Hepatocyte (in vitro differentiated cells): ENCODE results near the gene CFAP410.

Experiments
- EZH2 ChIP-seq: fragments of 200-600 bp; sonication (generic); IDR thresholded peaks from 2 replicates; pipeline ENCODE4 v1.6.1; 2016; ENCODE audit warnings: antibody characterized with exemption, mild to moderate bottlenecking, borderline replicate concordance
- TF ChIP-seq, protein P1 (sequence below): fragments of 200-600 bp; sonication (generic); IDR thresholded peaks from 2 replicates; pipeline ENCODE4 v1.5.1; 2016; ENCODE audit warnings: antibody characterized with exemption, mild to moderate bottlenecking; ENCODE audit not compliant: poor library complexity

DNA sequence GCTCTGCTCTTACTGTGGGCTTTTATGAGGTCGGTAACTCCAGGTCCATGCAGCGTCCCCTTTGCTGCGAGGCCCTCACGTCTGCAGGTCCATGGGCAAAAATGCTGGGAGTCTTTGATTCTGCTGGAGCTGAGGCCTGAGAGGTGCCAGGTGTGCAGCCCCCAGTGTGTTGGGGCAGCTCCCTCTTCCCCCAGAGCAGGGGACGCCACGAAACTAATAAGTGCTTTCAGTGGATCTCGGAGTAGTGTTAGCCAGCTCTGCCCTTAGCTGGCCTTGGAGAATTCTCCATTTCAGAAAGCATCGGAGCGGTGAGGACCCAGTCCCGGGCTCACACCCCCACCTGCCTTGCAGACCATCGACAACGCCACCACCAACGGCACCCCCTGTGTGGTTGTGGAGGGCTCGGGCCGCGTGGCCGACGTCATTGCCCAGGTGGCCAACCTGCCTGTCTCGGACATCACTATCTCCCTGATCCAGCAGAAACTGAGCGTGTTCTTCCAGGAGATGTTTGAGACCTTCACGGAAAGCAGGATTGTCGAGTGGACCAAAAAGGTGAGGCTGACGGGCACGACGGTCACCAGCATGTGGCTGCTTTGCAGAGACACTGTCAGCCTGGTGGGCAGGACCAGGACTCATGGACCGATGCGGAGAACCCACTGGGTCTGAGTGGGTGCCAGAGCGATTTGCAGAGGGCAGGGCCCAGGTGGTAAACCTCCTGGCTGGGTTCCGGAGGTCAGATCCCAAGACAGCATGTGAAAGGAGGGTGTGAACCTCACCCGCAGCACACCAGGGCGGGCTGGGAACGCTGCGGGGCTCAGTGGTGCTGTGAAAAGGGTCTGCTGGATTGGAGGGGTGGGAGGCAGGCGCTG lies 39.7 kb upstream of the CFAP410 start:
- no peak for TF ChIP-seq EZH2
- TF ChIP-seq, protein P1, sequence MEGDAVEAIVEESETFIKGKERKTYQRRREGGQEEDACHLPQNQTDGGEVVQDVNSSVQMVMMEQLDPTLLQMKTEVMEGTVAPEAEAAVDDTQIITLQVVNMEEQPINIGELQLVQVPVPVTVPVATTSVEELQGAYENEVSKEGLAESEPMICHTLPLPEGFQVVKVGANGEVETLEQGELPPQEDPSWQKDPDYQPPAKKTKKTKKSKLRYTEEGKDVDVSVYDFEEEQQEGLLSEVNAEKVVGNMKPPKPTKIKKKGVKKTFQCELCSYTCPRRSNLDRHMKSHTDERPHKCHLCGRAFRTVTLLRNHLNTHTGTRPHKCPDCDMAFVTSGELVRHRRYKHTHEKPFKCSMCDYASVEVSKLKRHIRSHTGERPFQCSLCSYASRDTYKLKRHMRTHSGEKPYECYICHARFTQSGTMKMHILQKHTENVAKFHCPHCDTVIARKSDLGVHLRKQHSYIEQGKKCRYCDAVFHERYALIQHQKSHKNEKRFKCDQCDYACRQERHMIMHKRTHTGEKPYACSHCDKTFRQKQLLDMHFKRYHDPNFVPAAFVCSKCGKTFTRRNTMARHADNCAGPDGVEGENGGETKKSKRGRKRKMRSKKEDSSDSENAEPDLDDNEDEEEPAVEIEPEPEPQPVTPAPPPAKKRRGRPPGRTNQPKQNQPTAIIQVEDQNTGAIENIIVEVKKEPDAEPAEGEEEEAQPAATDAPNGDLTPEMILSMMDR, result no peak
